ENCODE results near the gene ADRM1.

ADRM1 gene

DNA sequence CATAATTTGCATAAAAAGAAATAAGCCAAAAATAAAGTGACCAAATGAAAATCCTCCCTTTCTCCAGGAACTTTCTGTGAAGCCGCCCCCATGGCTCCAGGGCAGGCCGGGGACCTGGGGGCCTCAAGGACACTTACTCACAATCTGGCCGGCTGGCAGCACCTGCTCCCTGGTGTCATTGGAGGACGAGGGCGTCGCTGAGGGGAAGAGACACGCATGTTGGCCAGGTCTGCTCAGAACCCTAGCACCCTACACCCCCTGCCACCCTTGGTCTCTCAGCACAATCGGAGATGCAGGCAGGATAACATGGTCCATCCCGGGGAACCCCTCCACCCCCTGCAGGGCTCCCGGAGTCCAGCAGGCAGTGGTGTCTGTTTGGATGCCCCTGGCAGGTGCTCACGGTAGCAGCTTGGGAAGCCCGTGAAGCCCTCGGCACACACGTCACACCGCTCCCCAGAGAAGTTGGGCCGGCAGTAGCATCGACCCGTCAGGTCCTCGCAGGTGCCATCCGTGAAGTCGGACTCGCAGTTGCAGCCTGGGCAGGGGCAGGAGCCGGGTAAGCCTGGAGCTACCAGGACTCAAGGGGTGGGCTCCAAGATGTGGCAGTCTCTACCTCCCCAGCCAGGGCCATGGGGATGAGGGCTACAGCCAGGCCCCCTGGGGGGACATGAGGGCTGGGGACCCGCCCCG, 43.0 kb downstream of the ADRM1 start:
- DNase-seq: no peak

DNA sequence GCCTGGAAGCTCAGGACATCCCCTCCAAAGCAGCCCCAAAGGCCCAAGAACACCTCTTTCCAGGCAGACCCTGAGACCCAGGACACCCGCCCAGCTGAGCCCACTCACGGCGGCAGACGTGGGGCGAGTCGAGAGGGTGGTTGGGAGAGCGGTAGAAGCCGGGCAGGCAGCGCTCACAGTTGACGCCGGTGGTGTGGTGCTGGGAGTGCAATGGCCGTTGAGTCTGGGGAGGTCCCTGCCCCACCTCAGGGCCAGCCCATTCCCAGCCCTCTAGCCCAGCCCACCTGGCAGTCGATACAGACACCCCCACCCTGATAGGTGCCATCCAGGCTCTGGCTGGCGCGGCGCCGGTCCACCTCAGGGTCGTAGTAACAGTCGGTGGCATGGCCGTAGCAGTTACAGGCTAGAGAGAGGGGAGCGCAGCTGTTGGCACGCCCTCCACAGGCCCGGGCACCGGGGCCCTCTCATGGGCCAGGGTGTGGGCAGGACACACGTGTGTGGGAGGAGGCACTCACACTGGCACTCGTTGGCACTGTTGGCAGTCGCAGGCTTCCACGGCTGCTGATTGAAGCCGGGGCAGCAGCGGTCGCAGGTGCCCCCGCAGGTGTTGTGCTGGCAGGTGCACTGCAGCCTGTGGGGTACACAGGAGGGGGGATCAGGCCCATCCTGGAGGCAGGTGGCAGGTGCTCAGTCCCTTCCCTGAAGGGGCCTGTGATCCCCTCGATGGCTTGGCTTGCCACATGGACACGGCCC, 43.8 kb downstream of the ADRM1 start:
- no peak for DNase-seq

DNA sequence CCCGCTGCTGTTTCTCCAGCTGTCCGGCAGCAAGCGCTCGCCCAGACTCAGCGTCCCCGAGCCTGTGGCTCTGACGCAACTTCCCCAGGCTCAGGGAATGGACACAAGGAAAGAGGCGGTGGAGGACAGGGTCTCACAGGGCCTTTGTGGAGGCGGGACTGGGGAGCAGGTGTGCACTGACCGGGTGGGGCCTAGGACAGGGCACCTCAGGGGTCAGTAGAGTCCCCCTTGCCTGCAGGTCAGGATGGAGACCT, 44.3 kb downstream of the ADRM1 start:
- DNase-seq: no peak

DNA sequence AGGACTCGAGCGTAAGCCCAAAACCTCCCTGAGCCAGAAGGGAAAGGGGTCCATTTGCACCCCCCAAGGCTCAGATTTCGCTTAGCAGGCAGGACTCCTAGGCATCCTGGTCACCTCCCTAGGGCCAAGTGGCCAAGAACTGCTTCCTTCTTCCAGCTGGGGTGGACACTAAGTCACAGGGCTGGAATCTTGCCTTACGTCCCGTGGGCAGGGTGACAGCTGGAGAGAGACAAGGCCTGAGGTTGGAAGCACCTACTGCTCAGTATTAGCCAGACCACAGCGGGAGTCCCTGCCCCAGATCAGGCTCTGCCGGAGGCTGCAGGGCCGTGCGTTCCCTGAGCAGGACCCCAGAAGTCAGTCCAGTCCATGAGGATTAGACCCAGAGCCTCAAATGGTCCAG, 44.6 kb downstream of the ADRM1 start:
- DNase-seq: no peak

DNA sequence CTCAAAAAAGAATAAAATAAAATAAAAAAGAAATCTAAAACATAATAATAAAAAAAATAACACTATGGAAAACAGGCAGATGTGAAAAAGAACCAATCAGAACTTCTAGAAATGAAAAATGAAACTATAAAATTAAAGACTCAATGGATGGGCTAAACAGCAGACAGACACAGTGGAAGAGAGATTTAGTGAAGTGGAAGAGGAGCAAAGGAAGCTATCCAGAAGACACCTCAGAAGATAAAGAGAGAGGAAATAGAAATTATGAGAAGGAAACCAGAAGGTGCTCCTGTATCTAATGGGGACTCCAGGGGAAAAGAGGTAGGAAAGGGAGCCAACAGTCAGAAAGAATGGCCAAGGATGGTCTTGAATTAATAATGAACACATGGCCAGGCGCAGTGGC, 45.8 kb downstream of the ADRM1 start:
- no peak for DNase-seq

DNA sequence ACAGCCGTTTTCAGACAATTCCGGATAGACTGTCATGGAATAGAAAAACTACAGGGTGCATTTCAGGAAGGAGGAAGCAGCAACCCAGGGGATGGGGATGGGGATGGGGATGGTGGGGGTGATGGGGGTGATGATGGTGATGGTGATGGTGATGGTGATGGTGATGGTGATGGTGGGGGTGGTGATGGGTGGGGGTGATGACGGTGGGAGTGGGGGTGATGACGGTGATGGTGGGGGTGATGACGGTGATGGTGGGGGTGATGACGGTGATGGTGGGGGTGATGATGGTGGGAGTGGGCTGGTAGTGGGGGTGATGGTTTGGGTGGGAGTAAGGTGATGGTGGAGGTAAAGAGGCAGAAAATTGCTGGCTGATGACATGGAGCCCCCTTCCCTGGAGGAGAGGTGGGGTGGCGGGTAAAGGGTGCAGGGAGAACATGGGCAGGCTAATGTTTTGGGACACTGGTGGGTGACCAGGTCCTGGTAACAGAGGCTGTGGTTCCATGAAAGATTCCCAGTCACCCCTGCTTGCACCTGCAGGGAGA, 46.8 kb downstream of the ADRM1 start:
- DNase-seq: no peak

DNA sequence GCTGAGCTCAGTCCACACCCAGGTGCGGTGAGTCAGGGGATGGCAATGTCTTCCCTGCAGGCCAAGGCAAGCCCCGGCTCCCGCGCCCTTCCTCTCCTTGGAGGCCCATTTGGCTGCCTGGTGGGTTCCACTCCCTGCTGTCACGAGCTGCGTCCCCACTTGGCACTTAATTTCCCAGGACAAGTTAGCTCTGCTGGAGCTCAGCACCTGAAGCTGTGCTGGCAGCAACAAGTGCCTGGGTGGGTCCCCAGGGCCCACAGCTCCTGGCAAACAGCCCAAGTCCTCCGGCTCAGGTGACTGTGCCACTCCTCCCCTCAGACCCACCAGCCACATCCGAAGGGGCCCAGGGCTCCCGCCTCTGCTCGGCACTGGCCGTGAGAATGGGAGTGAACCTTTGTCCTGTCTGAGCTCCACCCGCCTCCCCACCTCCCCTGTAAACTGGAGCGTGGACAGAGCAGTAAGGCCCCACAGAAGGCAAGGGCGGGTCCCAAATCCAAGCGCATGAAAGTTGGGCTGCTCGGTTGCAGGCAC, 47.4 kb downstream of the ADRM1 start:
- DNase-seq: no peak

DNA sequence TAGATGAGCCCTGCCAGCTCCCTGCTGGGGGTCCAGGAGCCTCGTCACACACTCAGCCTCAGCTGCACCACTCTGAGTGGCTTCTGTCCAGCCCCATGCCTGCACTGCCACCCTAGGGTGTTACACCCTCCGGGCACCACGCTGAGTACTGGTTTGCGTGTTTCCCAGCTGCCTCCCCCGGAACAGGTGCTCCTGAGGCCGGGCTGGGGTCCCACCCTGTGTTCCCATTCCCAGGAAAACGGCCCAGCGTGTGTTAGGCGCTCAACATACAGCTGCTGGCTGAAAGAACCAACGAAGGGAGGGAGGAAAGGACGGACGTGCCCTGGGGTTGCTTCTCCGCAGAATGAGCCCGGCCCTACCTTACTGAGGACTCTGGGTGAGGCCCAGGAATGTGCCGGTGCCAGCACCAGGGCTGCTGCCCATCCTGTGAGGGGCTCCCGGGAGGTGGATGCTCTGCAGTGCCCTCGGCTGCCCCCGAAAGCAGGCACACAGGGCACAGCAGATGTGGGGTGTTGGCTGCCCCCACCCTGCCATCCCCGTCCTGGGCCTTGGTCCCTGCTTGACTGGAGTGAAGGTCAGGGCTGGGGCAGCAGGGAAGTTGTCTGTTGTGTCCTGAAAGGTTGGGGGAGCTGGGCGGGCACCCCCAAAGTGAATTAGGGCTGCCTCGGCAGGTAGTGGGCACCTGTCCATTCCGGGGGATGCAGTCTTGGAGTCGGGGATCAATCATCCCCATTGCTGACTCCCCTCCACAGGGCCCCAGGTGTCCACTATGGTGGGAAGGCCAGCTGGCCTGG, 48.0 kb downstream of the ADRM1 start:
- DNase-seq: no peak

DNA sequence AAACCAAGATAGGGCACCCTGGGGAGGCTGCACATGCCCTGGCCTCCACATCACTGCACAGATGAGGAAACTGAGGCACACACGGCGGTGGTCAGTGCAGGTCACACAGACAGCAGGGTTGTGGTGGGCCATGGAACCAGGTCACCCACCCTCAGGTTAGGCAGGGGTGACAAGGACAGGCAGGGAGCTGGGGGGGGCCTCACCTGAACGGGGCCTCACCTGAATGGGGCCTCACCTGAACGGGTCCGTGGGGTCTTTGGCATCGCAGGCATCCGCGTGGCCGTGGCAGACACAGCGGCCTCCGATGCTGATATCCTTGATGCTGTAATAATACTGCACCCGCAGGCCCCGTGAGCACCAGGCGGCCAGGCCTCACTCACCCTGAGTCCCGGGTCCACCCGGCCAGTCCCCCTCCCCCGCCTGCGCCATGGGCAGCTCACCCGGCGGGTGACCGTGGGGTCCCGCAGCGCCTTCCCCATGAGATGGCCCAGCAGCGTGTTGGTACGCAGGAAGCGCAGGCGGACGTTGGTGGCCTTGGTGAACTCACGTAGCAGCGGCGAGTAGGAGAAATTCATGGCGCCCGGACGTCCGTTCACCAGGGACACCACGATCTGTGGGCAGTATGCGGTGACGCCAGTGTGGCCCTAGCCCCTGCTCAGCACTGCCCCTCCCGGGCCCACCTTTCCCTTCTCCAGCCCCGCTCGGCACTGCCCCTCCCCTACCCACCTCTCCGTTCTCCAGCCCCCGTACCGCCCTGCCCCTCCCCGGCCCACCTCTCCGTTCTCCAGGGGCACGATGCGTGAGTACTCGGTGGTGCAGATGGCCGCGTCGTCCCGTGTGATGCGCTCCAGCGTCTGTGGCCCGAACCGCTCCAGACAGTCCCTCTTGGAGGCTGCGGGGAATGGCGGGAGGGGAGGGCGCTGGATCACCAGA, 48.9 kb downstream of the ADRM1 start:
- no peak for DNase-seq

DNA sequence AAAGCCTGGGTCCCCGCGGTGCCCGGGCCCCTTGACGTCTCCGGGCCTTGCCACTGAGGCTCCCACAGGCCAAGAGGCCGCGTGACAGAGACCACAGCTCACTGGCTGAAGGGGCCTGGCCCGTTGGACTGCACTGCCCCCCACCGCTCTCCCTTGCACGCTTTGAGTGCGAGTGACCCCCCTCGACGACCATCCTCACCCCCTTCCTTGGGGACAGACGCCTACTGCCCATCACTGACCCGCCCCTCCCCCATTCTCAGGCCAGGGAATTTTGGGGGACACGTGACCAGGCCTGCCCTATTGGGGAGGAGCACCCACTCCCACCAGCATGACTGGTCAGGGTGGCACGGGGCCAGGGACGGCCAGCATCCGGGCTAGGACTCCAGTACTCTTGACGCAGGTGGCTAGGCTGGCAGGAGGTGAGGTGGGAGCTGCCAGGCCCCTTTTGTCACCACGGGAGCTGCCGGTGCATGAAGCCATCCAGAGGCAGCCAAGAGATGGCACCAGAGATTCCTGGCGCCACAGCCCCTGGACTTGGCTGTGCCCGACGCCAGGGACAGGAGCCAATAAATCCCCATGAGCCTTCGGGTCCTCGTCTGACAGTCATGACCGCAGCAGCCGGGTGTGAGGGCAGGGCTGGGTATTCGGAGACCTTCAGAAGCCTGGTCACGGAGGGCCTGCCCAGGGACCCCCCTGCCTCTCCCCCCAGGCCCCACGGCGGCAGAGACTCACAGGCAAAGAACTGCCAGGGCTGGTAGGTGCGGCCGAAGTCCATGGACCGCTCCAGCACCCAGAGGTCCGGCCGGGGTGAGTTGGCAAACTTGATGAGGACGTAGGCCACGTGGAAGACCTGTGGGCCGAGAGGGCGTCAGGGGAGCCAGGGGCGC, 49.8 kb downstream of the ADRM1 start:
- DNase-seq: no peak

DNA sequence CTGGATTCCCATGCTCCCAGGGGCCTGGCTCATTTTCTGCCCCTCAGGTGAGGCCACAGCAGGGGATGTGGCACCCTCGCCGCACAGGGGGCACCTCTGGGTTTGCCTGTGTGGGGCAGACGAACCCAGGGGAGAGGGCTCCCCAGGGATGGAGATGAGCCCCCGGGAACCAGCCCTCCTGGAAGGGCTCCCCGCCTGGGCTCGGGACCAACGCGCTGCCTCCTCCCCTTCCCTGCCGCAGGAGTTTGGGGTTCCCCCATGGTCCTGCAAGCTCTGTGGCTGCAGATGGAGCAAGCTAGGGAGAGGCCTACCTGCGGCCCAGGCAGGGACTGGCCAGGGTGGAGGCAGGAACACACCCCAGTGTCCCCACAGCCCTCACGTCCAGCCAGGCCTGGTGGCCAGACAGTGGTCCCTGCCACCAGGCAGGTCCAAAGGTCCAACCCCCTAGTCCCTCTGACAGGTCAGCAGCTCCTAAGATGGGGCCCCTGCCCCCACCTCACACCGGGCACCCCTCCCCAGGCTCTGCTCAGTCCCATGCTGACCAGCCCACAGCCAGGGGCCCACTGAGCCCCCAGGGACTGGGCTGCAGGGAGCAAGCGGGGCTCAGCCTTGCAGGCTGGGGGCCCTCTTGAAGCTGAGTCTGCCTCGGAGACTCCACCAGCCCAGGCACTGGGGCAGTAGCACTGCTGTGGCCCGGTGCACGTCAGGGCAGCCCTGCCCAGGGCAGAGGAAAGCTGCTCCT, 50.7 kb downstream of the ADRM1 start:
- DNase-seq: no peak

DNA sequence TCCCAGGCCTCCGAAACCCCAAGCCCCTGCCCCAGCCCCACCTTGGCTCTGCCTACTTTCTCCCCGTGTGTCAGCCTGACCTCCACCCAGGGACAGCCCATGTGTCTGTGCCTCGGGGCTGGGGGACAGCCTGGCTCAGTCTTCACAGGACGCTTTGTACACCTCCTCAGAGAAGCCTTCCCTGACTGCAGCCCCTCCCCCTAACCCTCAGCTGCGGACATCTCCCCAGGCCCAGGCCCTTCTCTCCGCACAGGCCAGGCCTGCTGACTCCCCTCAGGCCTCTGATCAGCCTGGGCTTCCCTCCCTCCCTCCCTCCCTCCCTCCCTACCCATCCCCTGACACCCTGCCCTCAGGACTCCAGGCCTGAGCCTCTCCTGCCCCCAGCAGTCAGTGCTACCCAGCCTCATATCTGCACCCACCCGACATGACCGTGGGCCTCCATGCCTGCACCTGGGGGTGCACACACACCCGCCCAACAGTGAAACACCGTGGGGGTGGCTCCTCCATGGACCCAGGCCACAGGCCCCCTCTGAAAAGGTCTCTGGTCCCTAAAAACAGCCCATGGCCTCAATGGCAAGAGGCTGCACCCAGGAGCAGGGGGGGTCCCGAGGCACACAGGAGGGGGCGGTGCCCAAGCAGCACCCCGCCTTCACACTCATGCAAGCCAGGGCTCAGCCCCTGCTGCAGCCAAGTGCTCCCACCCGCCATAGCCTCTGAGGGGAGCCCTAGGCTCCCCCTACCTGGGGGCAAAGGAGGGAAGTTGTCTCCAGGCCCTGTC, 51.4 kb downstream of the ADRM1 start:
- DNase-seq: no peak

DNA sequence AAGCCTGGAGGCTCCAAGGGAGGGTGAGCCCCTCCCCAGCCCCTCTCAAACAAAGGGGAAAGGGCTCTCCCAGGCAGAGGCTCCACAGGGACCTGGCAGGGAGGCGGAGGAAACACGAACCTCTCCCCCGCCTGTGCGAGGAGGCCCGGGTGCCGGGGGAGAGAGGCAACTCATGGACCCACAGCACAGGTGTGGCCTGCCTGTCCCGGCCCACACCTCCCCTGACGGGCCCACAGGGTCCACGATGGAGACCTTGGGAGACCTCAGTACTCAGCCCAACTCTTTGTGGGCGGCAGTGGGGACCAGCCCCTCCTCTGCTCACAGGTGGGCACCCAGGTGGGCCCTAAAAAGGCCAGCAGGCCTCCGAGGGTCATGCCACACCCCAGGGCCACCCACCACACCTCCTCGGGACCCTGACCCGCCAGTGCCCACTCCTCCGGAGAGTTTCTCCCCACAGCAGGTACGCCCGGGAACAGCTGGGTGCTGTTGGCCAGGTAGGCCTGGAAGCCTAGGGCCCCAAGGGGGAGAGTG, 52.1 kb downstream of the ADRM1 start:
- no peak for DNase-seq

DNA sequence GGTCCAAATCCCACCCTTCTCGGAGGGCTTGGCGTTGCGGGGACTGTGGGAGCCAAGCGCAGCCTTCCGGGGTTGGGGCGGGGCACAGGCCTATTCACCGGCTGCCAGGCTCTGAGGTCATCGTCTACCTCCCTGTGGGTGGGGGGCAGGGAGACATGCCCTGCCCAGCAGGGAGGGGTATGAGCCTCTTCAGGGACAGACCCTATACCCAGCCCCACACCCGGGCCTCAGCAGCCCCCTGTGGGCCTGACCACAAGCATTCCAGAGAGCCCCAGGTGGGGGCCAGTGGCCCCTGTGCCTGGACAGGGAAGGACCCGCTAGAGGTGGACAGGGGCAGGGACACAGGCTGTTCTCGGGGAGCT, 52.7 kb downstream of the ADRM1 start:
- no peak for DNase-seq

DNA sequence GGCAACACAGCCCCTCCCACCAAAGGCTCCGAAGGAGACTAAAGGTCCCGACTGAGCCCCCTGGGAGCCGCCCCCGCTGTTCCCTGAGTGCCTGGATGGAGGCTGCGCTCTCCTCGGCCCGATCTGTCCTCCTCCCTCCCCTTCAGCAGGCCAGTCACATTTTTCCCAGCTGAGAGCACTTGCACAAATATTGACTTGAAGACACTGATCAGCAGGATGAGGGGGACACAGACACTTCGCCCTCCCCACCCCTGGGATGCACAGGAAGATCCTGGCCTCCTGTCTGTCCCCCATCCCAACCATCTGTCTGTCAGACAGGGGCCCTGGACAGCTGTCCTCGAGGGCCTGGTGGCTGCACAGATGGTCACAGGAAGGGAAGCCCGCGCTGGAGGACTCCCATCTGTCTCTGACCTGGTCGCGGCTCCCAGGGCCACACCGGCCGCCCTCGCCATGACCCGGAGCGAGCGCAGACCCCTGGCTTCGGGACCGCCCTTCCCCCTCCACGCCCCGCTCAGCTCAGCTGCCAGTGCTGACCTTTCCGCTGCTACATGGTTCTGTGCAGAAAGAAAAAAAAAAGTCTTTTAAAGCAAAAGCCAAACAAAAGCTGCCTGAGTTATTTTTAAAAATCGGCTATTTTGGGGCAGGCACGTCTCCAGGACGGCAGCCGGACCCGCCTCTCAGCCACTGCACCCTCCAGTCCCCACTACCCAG, 53.2 kb downstream of the ADRM1 start:
- DNase-seq: no peak

DNA sequence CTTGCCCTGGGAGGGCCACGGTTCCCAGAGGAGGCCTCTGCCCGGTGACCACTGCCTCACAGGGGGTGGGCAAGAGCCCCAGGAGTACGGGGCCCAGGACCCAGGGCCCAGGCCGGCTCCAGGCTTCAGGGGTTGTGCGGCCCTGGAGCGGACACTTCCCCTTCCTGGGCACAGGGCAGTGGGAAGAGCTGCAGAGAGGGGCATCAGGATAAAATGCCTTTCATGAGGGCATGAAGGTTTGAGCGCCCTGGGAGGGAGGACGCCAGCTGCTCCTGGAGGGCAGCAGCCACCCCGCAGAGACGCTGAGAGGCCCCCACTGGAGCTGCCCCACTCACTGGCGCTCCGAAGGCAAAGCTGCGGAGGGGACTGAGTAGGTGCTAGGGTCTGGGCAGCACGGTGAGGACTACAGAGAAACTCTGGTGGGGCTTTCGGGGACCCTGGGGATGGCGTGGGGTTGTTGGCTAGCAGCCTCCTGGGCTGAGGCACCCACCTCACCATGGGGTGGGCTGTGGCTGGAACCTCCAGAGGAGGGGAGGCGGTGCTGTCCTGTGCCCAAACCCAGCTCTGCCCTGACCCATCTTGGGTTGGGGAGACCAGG, 53.9 kb downstream of the ADRM1 start:
- no peak for DNase-seq

DNA sequence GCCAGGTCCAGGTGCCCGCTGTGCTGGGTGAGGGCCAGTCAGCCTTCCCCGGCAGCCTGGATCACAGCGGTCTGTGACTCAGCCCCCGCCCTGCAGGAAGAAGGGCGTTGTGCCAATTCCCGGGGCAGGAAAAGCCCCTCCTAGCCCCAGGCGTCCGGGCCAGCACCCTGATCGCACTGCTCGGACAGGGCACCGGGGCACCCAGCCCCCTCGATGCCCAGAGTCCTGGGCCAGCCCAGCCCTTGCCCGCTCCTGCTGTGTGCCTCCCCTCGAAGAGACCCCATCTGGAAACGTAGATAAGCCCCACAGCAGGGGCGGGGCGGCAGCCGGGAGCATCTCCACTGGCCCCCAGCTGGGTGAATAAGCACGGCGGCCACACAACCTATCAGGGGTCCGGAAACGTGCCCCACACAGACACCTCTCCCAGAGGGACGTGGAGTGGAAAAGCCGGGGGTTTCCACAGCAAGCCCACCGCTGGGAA, 54.4 kb downstream of the ADRM1 start:
- DNase-seq: no peak

DNA sequence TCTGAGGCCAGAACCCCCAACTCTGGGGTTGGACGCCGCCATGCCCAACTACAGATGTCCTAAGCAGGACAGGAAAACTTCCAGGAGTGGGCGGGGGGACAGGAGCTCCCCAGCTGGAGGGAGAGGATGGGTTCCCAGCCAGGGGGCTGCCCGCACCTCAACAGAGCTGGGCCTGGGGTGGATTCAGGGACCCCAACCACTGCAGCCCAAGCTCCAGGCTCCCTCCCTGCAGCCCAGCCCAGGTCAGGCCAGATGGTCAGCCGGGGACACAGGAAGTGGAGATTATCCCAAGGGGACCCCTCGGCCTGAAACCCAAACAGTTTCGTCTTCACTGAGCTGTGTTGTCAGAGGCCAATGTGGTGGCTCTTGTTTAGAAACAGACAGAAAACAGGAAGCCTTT, 54.9 kb downstream of the ADRM1 start:
- no peak for DNase-seq

All from NCI-H187 treated with DMSO at 0.1 percent for 48 hours (cell line).